ENCODE measurements around the gene EIF1B. TPM values are rescaled to one million over a fixed set of nuclear protein-coding genes. Genes with fewer than 3 reads are reported as not detected.
"Not testable (repeated sequence)": the region's sequence is repeated elsewhere in the genome, so short reads cannot be mapped to it uniquely, and the experiment has no call there.

EIF1B gene
- total and polyA plus RNA-seq, 2 donors from 2014 or later = 48.3 to 97.8 TPM

- FAIRE-seq = no peak
- no peaks in the 10 kb centered on the region for H3K9me3 ChIP-seq (ENCODE audit: control insufficient read depth in 2 of 3, insufficient read depth in 1 of 3, low read length in 3 of 3)
- no peak overlapping the region for H3K27ac ChIP-seq (ENCODE audit: low read depth in 2 of 2, low read length in 2 of 2)
- H3K4me1 ChIP-seq (ENCODE audit: control insufficient read depth in 2 of 3, insufficient read depth in 2 of 3, low read depth in 1 of 3, low read length in 3 of 3) = no peaks in the 10 kb centered on the region
- no peaks in the 10 kb centered on the region for H3K36me3 ChIP-seq (ENCODE audit: control insufficient read depth in 2 of 3, insufficient read depth in 3 of 3, low read length in 3 of 3)
- no peaks in the 10 kb centered on the region for H3K27me3 ChIP-seq (ENCODE audit: control insufficient read depth, insufficient read depth, low read length)
- no peak for TF ChIP-seq CTCF (IDR thresholded peaks at IDR 0.05; ENCODE audit: borderline replicate concordance, extremely low read depth, insufficient read depth)
- H3K9ac ChIP-seq (ENCODE audit: low read length in 3 of 3) = no peak overlapping the region
- no peak for DNase-seq
- intact Hi-C loops (cut with DNase I) = no loop called here
- H3K4me3 ChIP-seq (ENCODE audit: low read length in 3 of 3) = no peak overlapping the region
Measured at GRCh38 chr3:40278791-40279190, 30.7 kb upstream of the EIF1B start.

- Histone ChIP-seq H3K9me3 (ENCODE audit: control insufficient read depth in 2 of 3, insufficient read depth in 1 of 3, low read length in 3 of 3) (no peaks in the 10 kb centered on the region), H3K27me3 (ENCODE audit: control insufficient read depth, insufficient read depth, low read length) (no peaks in the 10 kb centered on the region), H3K27ac (ENCODE audit: low read depth in 2 of 2, low read length in 2 of 2) (no peak overlapping the region), H3K36me3 (ENCODE audit: control insufficient read depth in 2 of 3, insufficient read depth in 3 of 3, low read length in 3 of 3) (no peaks in the 10 kb centered on the region), H3K9ac (ENCODE audit: low read length in 3 of 3) (no peak overlapping the region), H3K4me1 (ENCODE audit: control insufficient read depth in 2 of 3, insufficient read depth in 2 of 3, low read depth in 1 of 3, low read length in 3 of 3) (no peaks in the 10 kb centered on the region), H3K4me3 (ENCODE audit: low read length in 3 of 3) (no peak overlapping the region)
- DNase-seq (no peak), FAIRE-seq (no peak)
- no peak for TF ChIP-seq CTCF (IDR thresholded peaks at IDR 0.05; ENCODE audit: borderline replicate concordance, extremely low read depth, insufficient read depth)
- intact Hi-C loops (cut with DNase I) = no loop called here
Measured at GRCh38 chr3:40281995-40282394, 27.5 kb upstream of the EIF1B start.

GRCh38 chr3:40283057-40283456, 26.4 kb upstream of the EIF1B start:
- H3K27ac ChIP-seq (ENCODE audit: low read depth in 2 of 2, low read length in 2 of 2); H3K9me3 ChIP-seq (ENCODE audit: control insufficient read depth in 2 of 3, insufficient read depth in 1 of 3, low read length in 3 of 3); H3K9ac ChIP-seq (ENCODE audit: low read length in 3 of 3); H3K27me3 ChIP-seq (ENCODE audit: control insufficient read depth, insufficient read depth, low read length); FAIRE-seq; H3K4me1 ChIP-seq (ENCODE audit: control insufficient read depth in 2 of 3, insufficient read depth in 2 of 3, low read depth in 1 of 3, low read length in 3 of 3); DNase-seq; H3K4me3 ChIP-seq (ENCODE audit: low read length in 3 of 3); intact Hi-C loops (cut with DNase I); H3K36me3 ChIP-seq (ENCODE audit: control insufficient read depth in 2 of 3, insufficient read depth in 3 of 3, low read length in 3 of 3): not testable (repeated sequence)

- no peak for DNase-seq
- Histone ChIP-seq H3K27me3 (ENCODE audit: control insufficient read depth, insufficient read depth, low read length) (no peaks in the 10 kb centered on the region), H3K4me3 (ENCODE audit: low read length in 3 of 3) (no peak overlapping the region), H3K4me1 (ENCODE audit: control insufficient read depth in 2 of 3, insufficient read depth in 2 of 3, low read depth in 1 of 3, low read length in 3 of 3) (peaks cover 0 to 2% (median 0%) of the 10 kb centered on the region in 3 donors), H3K27ac (ENCODE audit: low read depth in 2 of 2, low read length in 2 of 2) (no peak overlapping the region), H3K36me3 (ENCODE audit: control insufficient read depth in 2 of 3, insufficient read depth in 3 of 3, low read length in 3 of 3) (no peaks in the 10 kb centered on the region), H3K9me3 (ENCODE audit: control insufficient read depth in 2 of 3, insufficient read depth in 1 of 3, low read length in 3 of 3) (no peaks in the 10 kb centered on the region), H3K9ac (ENCODE audit: low read length in 3 of 3) (no peak overlapping the region)
- intact Hi-C loops (cut with DNase I) = no loop called here
- no peak for FAIRE-seq
- TF ChIP-seq CTCF (IDR thresholded peaks at IDR 0.05; ENCODE audit: borderline replicate concordance, extremely low read depth, insufficient read depth) = no peak
Measured at GRCh38 chr3:40287248-40287647, 22.3 kb upstream of the EIF1B start.
